ENCODE data around the gene OR4E2. TPM values are rescaled to one million over a fixed set of nuclear protein-coding genes. Genes with fewer than 3 reads are reported as not detected.
"Not testable (repeated sequence)": the region's sequence is repeated elsewhere in the genome, so short reads cannot be mapped to it uniquely, and the experiment has no call there.

OR4E2 gene
- total RNA-seq, 1 experiment from 2014 or later, result not detected

- no peak for DNase-seq (ENCODE audit: low read depth)
Observed at GRCh38 chr14:21694425-21694824, 40.8 kb downstream of the OR4E2 start.

- DNase-seq (ENCODE audit: low read depth), result not testable (repeated sequence)
Observed at GRCh38 chr14:21697662-21698061, 44.0 kb downstream of the OR4E2 start.

- not testable (repeated sequence) for DNase-seq (ENCODE audit: low read depth)
Observed at GRCh38 chr14:21698538-21698937, 44.9 kb downstream of the OR4E2 start.

- DNase-seq (ENCODE audit: low read depth), result no peak
Observed at GRCh38 chr14:21699551-21699950, 45.9 kb downstream of the OR4E2 start.

GRCh38 chr14:21702316-21702715, 48.7 kb downstream of the OR4E2 start:
- no peak for DNase-seq (ENCODE audit: low read depth)

- no peak for DNase-seq (ENCODE audit: low read depth)
Observed at GRCh38 chr14:21703357-21704326, 50.0 kb downstream of the OR4E2 start.

GRCh38 chr14:21704338-21704737, 50.7 kb downstream of the OR4E2 start:
- no peak for DNase-seq (ENCODE audit: low read depth)

- peak; percentile 39 for DNase-seq (ENCODE audit: low read depth)
Observed at GRCh38 chr14:21711360-21711961, 57.8 kb downstream of the OR4E2 start.

- DNase-seq (ENCODE audit: low read depth), result no peak
Observed at GRCh38 chr14:21712036-21712435, 58.4 kb downstream of the OR4E2 start.

GRCh38 chr14:21714318-21714929, 60.8 kb downstream of the OR4E2 start:
- no peak for DNase-seq (ENCODE audit: low read depth)

Other genes starting within 250 kb of the OR4E2 start
- 28.6 and 30.4 TPM in 2 replicates for gene CHD8, start 197.7 kb upstream of the OR4E2 start, total RNA-seq (2014; rRNA removed; shearing (Covaris generic))
- gene RAB2B, start 176.9 kb upstream of the OR4E2 start, total RNA-seq (2014; rRNA removed; shearing (Covaris generic)), result 12.6 and 16.9 TPM in 2 replicates
- gene TOX4, start 176.6 kb upstream of the OR4E2 start, total RNA-seq (2014; rRNA removed; shearing (Covaris generic)), result 13.1 and 14.4 TPM in 2 replicates
- 48.9 and 52.1 TPM in 2 replicates for gene METTL3, start 142.5 kb upstream of the OR4E2 start, total RNA-seq (2014; rRNA removed; shearing (Covaris generic))
- gene SALL2, start 127.5 kb upstream of the OR4E2 start, total RNA-seq (2014; rRNA removed; shearing (Covaris generic)), result 0.48 and 1.1 TPM in 2 replicates
- not detected in 2 replicates for gene OR10G3, start 73.8 kb upstream of the OR4E2 start, total RNA-seq (2014; rRNA removed; shearing (Covaris generic))
- gene OR10G2, start 18.9 kb upstream of the OR4E2 start, total RNA-seq (2014; rRNA removed; shearing (Covaris generic)), result not detected in 2 replicates
- not detected in 2 replicates for gene OR4E1, start 20.0 kb downstream of the OR4E2 start, total RNA-seq (2014; rRNA removed; shearing (Covaris generic))

Data from RPMI7951 (cell line).